Chondrocyte (in vitro differentiated cells): Measurements from ENCODE around the gene TOP1. TPM values are rescaled to one million over a fixed set of nuclear protein-coding genes. Genes with fewer than 3 reads are reported as not detected.

ENCODE experiments used
- DNase-seq: peaks from one replicate; pipeline ENCODE4 v3.0.0; 2021; ENCODE audit warnings: mixed read lengths, low spot score
- H3K27ac Mint-ChIP-seq: one replicate; pipeline ENCODE4 v1.8.0; 2021; ENCODE audit warnings: mild to moderate bottlenecking, moderate library complexity, mixed read lengths; ENCODE audit not compliant: unreplicated experiment
- H3K27me3 Mint-ChIP-seq: 2 replicates; pipeline ENCODE4 v1.8.0; 2021; ENCODE audit warnings: low read depth, mixed read lengths
- H3K36me3 Mint-ChIP-seq: 2 replicates; pipeline ENCODE4 v1.8.0; 2021; ENCODE audit warnings: low read depth, mixed read lengths
- H3K4me1 Mint-ChIP-seq: 2 replicates; pipeline ENCODE4 v1.8.0; 2021; ENCODE audit warnings: low read depth, mild to moderate bottlenecking, mixed read lengths
- H3K4me3 Mint-ChIP-seq: one replicate; pipeline ENCODE4 v1.8.0; 2021; ENCODE audit warnings: mild to moderate bottlenecking, moderate library complexity, mixed read lengths; ENCODE audit not compliant: unreplicated experiment
- H3K9me3 Mint-ChIP-seq: 2 replicates; pipeline ENCODE4 v1.8.0; 2021; ENCODE audit warnings: low read depth, mixed read lengths
- CTCF ChIP-seq: fragments of 200-600 bp; sonication (generic); IDR thresholded peaks from 2 replicates; pipeline ENCODE4 v1.5.0; 2021; ENCODE audit warnings: antibody characterized with exemption, mild to moderate bottlenecking, moderate library complexity
- total RNA-seq: library from RNA; stranded (reverse); gene quantifications from 3 replicates; pipeline ENCODE4 v1.2.1, GENCODE V29; 2021

The TOP1 gene
- total RNA-seq, 1 donor from 2014 or later: 39.0 TPM

GRCh38 chr20:41139227-41140093 lies 110.8 kb downstream of the TOP1 start:
- Mint-ChIP-seq H3K27ac (peak overlapping the region; percentile 94), H3K4me1 (peaks cover 68% of the 10 kb centered on the region), H3K4me3 (peak overlapping the region; percentile 84), H3K36me3 (no peaks in the 10 kb centered on the region), H3K27me3 (no peaks in the 10 kb centered on the region), H3K9me3 (no peaks in the 10 kb centered on the region)
- DNase-seq: no peak
- TF ChIP-seq CTCF: no peak

GRCh38 chr20:41140226-41141133 lies 111.9 kb downstream of the TOP1 start:
- no peak for DNase-seq
- H3K9me3 Mint-ChIP-seq: no peaks in the 10 kb centered on the region
- no peak for TF ChIP-seq CTCF
- peaks cover 75% of the 10 kb centered on the region for H3K4me1 Mint-ChIP-seq
- no peaks in the 10 kb centered on the region for H3K36me3 Mint-ChIP-seq
- H3K27ac Mint-ChIP-seq: peak overlapping the region; percentile 71
- H3K27me3 Mint-ChIP-seq: no peaks in the 10 kb centered on the region
- H3K4me3 Mint-ChIP-seq: peak overlapping the region; percentile 84

- Mint-ChIP-seq H3K27me3 (no peaks in the 10 kb centered on the region), H3K9me3 (no peaks in the 10 kb centered on the region), H3K36me3 (no peaks in the 10 kb centered on the region), H3K4me1 (peaks cover 69% of the 10 kb centered on the region), H3K27ac (peak overlapping the region; percentile 71), H3K4me3 (peak overlapping the region; percentile 16)
- DNase-seq: no peak
- no peak for TF ChIP-seq CTCF
Measured at GRCh38 chr20:41141153-41141815, 112.7 kb downstream of the TOP1 start.

GRCh38 chr20:41142245-41142644 lies 113.6 kb downstream of the TOP1 start:
- no peaks in the 10 kb centered on the region for H3K27me3 Mint-ChIP-seq
- no peaks in the 10 kb centered on the region for H3K36me3 Mint-ChIP-seq
- peaks cover 73% of the 10 kb centered on the region for H3K4me1 Mint-ChIP-seq
- H3K9me3 Mint-ChIP-seq: no peaks in the 10 kb centered on the region
- no peak for DNase-seq
- peak overlapping the region; percentile 12 for H3K27ac Mint-ChIP-seq
- H3K4me3 Mint-ChIP-seq: no peak overlapping the region
- TF ChIP-seq CTCF: no peak

GRCh38 chr20:41142919-41143318 lies 114.3 kb downstream of the TOP1 start:
- Mint-ChIP-seq H3K4me1 (peaks cover 78% of the 10 kb centered on the region), H3K36me3 (no peaks in the 10 kb centered on the region), H3K9me3 (no peaks in the 10 kb centered on the region), H3K4me3 (no peak overlapping the region), H3K27ac (peak overlapping the region; percentile 5), H3K27me3 (no peaks in the 10 kb centered on the region)
- DNase-seq: peak; percentile 35
- no peak for TF ChIP-seq CTCF
